HCT116 (cell line): ENCODE results near the gene SLC27A3. TPM values are rescaled to one million over a fixed set of nuclear protein-coding genes. Genes with fewer than 3 reads are reported as not detected.

ENCODE experiments used
- ATAC-seq: fragments of 200-7000 bp; cut with Tn5 transposase; 2 replicates; pipeline ENCODE4 v1.9.1; 2020; ENCODE audit warnings: mild to moderate bottlenecking, moderate library complexity
- BruUV-seq: library from RNA; stranded (reverse); fragments of 400-500 nt; replicated peaks from 2 replicates; lab custom pipeline; 2021; lab: Mats Ljungman, UMichigan
- CTCF ChIA-PET: fragments of 300-600 bp; sonication (Branson Sonifier 250); formaldehyde crosslinking; loops from one replicate; lab custom pipeline; 2021; ENCODE audit warnings: antibody characterized with exemption; lab: Charles Lee
- POLR2A ChIA-PET: fragments of 300-600, 350-600 bp; sonication (Branson Sonifier 250); formaldehyde crosslinking; loops from one replicate; lab custom pipeline; 2021; ENCODE audit warnings: antibody characterized with exemption; lab: Charles Lee
- RAD21 ChIA-PET, 2 experiments: fragments of 300-600 bp; sonication (Branson Sonifier 250); formaldehyde crosslinking; loops; one replicate each; lab custom pipeline; 2023; ENCODE audit warnings: low total read pairs in 2 of 2; ENCODE audit not compliant: uncharacterized antibody in 2 of 2, unreplicated experiment in 2 of 2, low non-redundant PET in 1 of 2; lab: Charles Lee
- DNase-seq: peaks from one replicate; pipeline ENCODE4 v3.0.0-alpha.2; 2010; ENCODE audit warnings: low read depth, low spot score
- H2AFZ ChIP-seq: fragments of 200-600 bp; shearing (Covaris generic), sonication (generic); 2 replicates; pipeline ENCODE4 v1.6.1; 2017; ENCODE audit warnings: low read depth, mixed run types, mixed read lengths, antibody characterized with exemption, low read length; ENCODE audit not compliant: poor library complexity, severe bottlenecking
- H3K27ac ChIP-seq: 2 replicates; pipeline ENCODE4 v1.5.1; 2012; ENCODE audit warnings: low read depth, low read length
- H3K27me3 ChIP-seq: fragments of 200-600 bp; sonication (generic); 2 replicates; pipeline ENCODE4 v1.6.1; 2016; ENCODE audit warnings: mixed run types, low read length, mixed read lengths; ENCODE audit not compliant: insufficient read depth
- H3K36me3 ChIP-seq, 2 experiments: fragments of 200-500 bp in 1 of 2; fragments of 200-600 bp in 1 of 2; sonication (Bioruptor generic) in 1 of 2; sonication (generic) in 1 of 2; 2 replicates each; pipeline versions ENCODE4 v1.5.1 to v1.6.1; 2014 to 2016; ENCODE audit warnings: low read length in 2 of 2, inconsistent platforms in 1 of 2, mixed read lengths in 1 of 2, mixed run types in 1 of 2; ENCODE audit not compliant: insufficient read depth in 2 of 2, control insufficient read depth in 1 of 2
- H3K4me1 ChIP-seq, 2 experiments: fragments of 200-600 bp in 1 of 2; sonication (generic) in 1 of 2; 2 replicates each; pipeline versions ENCODE4 v1.5.1 to v1.6.1; 2012 to 2017; ENCODE audit warnings: low read length in 2 of 2, inconsistent platforms in 1 of 2, mild to moderate bottlenecking in 1 of 2, mixed read lengths in 1 of 2, mixed run types in 1 of 2, moderate library complexity in 1 of 2; ENCODE audit not compliant: insufficient read depth in 2 of 2, control insufficient read depth in 1 of 2
- H3K4me2 ChIP-seq: fragments of 200-600 bp; sonication (generic); 2 replicates; pipeline ENCODE4 v1.6.1; 2017; ENCODE audit warnings: mixed run types, low read length, mixed read lengths
- H3K4me3 ChIP-seq, 2 experiments: fragments of 200-600 bp in 1 of 2; sonication (generic) in 1 of 2; replicated peaks in 1 of 2; 2 replicates each; pipeline ENCODE4 v1.5.1; 2011 to 2016; ENCODE audit warnings: low read length in 2 of 2, control low read depth in 1 of 2, low read depth in 1 of 2, mild to moderate bottlenecking in 1 of 2, mixed read lengths in 1 of 2, mixed run types in 1 of 2
- H3K79me2 ChIP-seq: fragments of 200-600 bp; sonication (generic); 2 replicates; pipeline ENCODE4 v1.6.1; 2017; ENCODE audit warnings: mild to moderate bottlenecking, mixed run types, low read length, moderate library complexity, mixed read lengths; ENCODE audit not compliant: insufficient read depth
- H3K9ac ChIP-seq: fragments of 200-600 bp; sonication (generic); 2 replicates; pipeline ENCODE4 v1.6.1; 2016; ENCODE audit warnings: low read length, mixed read lengths
- H3K9me2 ChIP-seq: fragments of 200-600 bp; sonication (generic), shearing (Covaris generic); 2 replicates; pipeline ENCODE4 v1.6.1; 2017; ENCODE audit warnings: mixed run types, mild to moderate bottlenecking, moderate library complexity; ENCODE audit not compliant: insufficient read depth
- H3K9me3 ChIP-seq, 2 experiments: fragments of 200-500 bp in 1 of 2; fragments of 200-600 bp in 1 of 2; sonication (Bioruptor generic) in 1 of 2; sonication (generic) in 1 of 2; 2 replicates each; pipeline ENCODE4 v1.6.1; 2014 to 2017; ENCODE audit warnings: low read length in 2 of 2, mixed read lengths in 2 of 2, inconsistent platforms in 1 of 2, low read depth in 1 of 2, mild to moderate bottlenecking in 1 of 2, mixed run types in 1 of 2, moderate library complexity in 1 of 2; ENCODE audit not compliant: control insufficient read depth in 1 of 2, insufficient read depth in 1 of 2
- H4K20me1 ChIP-seq: fragments of 200-600 bp; sonication (generic), shearing (Covaris generic); 2 replicates; pipeline ENCODE4 v1.6.1; 2017; ENCODE audit warnings: mixed run types, mild to moderate bottlenecking, moderate library complexity; ENCODE audit not compliant: insufficient read depth
- CBX3 ChIP-seq: IDR thresholded peaks from 2 replicates; pipeline ENCODE4 v1.6.1; 2012; ENCODE audit warnings: low read depth
- CEBPB ChIP-seq: IDR thresholded peaks from 2 replicates; pipeline ENCODE4 v1.6.1; 2012; ENCODE audit warnings: low read depth
- EZH2 ChIP-seq: fragments of 200-600 bp; sonication (generic); IDR thresholded peaks from 2 replicates; pipeline ENCODE4 v1.6.1; 2017; ENCODE audit warnings: antibody characterized with exemption, mixed run types
- JUND ChIP-seq: IDR thresholded peaks from 2 replicates; pipeline ENCODE4 v1.6.1; 2012
- POLR2A ChIP-seq: IDR thresholded peaks from 2 replicates; pipeline ENCODE4 v1.7.0; 2011; ENCODE audit warnings: borderline replicate concordance; ENCODE audit not compliant: insufficient read depth, insufficient read length; ENCODE audit errors: extremely low read depth
- POLR2AphosphoS5 ChIP-seq: IDR thresholded peaks from 2 replicates; pipeline ENCODE4 v1.6.1; 2011; ENCODE audit warnings: mild to moderate bottlenecking, low read depth, low read length, moderate library complexity
- RAD21 ChIP-seq: IDR thresholded peaks from 2 replicates; pipeline ENCODE4 v1.6.1; 2012; ENCODE audit warnings: low read depth, mild to moderate bottlenecking
- SRF ChIP-seq: IDR thresholded peaks from 2 replicates; pipeline ENCODE4 v1.6.1; 2012; ENCODE audit warnings: low read depth
- YY1 ChIP-seq: IDR thresholded peaks from 2 replicates; pipeline ENCODE4 v1.6.1; 2011; ENCODE audit warnings: low read length, low read depth, moderate library complexity, mild to moderate bottlenecking; ENCODE audit not compliant: insufficient replicate concordance; ENCODE audit errors: extremely low read depth
- ZNF274 ChIP-seq: fragments of 200-500 bp; sonication (Bioruptor generic); IDR thresholded peaks from 2 replicates; pipeline ENCODE4 v1.6.1; 2014; ENCODE audit warnings: mild to moderate bottlenecking, low read depth, low read length, inconsistent platforms
- intact Hi-C: fragments of 100-400 bp; cut with micrococcal nuclease; formaldehyde crosslinking; loops from 2 replicates; pipeline ENCODE4 v1.10.0; 2022
- total RNA-seq: library from RNA; stranded (reverse); gene quantifications from one replicate; pipeline ENCODE4 v1.2.1, GENCODE V29; 2021; ENCODE audit not compliant: unreplicated experiment
- TF ChIP-seq, protein P1 (sequence below): IDR thresholded peaks from 2 replicates; pipeline ENCODE4 v1.6.1; 2011; ENCODE audit warnings: mild to moderate bottlenecking, low read length, moderate library complexity; ENCODE audit not compliant: insufficient replicate concordance; ENCODE audit errors: extremely low read depth
- TF ChIP-seq, protein P2 (sequence below): IDR thresholded peaks from 2 replicates; pipeline ENCODE4 v1.6.1; 2012
- TF ChIP-seq, protein P3 (sequence below): IDR thresholded peaks from 2 replicates; pipeline ENCODE4 v1.6.1; 2012; ENCODE audit warnings: low read depth
- TF ChIP-seq, protein P4 (sequence below): IDR thresholded peaks from 2 replicates; pipeline ENCODE4 v1.6.1; 2012
- TF ChIP-seq, protein P5 (sequence below), 3 experiments: fragments of 200-600 bp in 1 of 3; sonication (generic) in 1 of 3; IDR thresholded peaks in 2 of 3; conservative IDR thresholded peaks in 1 of 3; 2 replicates each; pipeline ENCODE4 v1.5.1; 2012 to 2017; ENCODE audit warnings: low read depth in 2 of 3, low read length in 2 of 3, antibody characterized with exemption in 1 of 3, borderline replicate concordance in 1 of 3, control low read depth in 1 of 3, mild to moderate bottlenecking in 1 of 3, mixed read lengths in 1 of 3, mixed run types in 1 of 3, moderate library complexity in 1 of 3; ENCODE audit not compliant: insufficient read depth in 1 of 3

Gene SLC27A3
- total RNA-seq, 1 experiment from 2014 or later, result 14.3 TPM

DNA sequence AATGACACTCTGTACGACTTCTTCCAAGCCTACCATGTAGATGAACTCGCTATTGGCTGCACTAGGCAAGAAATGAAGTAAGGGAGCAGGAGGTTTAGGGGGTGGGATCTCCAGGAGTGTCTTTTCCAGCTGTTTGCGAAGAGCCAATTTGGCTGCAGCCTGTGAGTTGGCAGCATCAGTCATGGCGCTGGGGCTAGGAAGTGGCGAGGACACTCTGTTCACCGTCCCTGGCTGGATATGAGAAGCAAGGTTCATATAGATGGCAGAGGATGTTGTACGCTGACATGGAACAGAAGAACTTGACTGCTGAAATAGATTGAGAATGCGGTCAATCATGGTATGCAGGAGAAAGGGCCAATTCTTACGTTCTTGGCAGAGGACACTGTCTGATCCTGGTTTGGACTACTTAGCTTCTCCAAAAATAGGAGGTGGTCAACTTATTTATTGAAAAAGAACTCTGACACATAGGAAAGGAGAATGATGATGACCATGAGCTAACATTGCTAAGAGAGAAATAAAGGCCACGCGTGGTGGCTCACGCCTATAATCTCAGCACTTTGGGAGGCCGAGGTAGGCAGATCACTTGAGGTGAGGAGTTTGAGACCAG, 41.2 kb downstream of the SLC27A3 start:
- Histone ChIP-seq H3K4me2 (no peak overlapping the region), H3K9me2 (no peaks in the 10 kb centered on the region), H3K4me3 (no peak overlapping the region), H3K9ac (no peak overlapping the region), H3K79me2 (no peaks in the 10 kb centered on the region), H2AFZ (no peak overlapping the region), H3K4me1 (no peaks in the 10 kb centered on the region), H3K9me3 (no peaks in the 10 kb centered on the region), H3K36me3 (peaks cover 20 to 49% of the 10 kb centered on the region in 2 experiments), H3K27me3 (no peaks in the 10 kb centered on the region), H3K27ac (no peak overlapping the region), H4K20me1 (no peaks in the 10 kb centered on the region)
- ChIA-PET CTCF (no interaction called here), POLR2A (interaction anchor here (0.8 kb wide), 1 partner anchor 174 kb away, joined by 4 read pairs; the partner anchor contains the start of gene RPS27), RAD21 (no interaction called here)
- DNase-seq (no peak), ATAC-seq (no peak)
- intact Hi-C loops, result no loop called here
- TF ChIP-seq JUND (no peak), CEBPB (no peak), POLR2A (no peak), RAD21 (no peak), ZNF274 (no peak), SRF (no peak), CBX3 (no peak), EZH2 (no peak), POLR2AphosphoS5 (no peak), YY1 (no peak)
- TF ChIP-seq, protein P1, sequence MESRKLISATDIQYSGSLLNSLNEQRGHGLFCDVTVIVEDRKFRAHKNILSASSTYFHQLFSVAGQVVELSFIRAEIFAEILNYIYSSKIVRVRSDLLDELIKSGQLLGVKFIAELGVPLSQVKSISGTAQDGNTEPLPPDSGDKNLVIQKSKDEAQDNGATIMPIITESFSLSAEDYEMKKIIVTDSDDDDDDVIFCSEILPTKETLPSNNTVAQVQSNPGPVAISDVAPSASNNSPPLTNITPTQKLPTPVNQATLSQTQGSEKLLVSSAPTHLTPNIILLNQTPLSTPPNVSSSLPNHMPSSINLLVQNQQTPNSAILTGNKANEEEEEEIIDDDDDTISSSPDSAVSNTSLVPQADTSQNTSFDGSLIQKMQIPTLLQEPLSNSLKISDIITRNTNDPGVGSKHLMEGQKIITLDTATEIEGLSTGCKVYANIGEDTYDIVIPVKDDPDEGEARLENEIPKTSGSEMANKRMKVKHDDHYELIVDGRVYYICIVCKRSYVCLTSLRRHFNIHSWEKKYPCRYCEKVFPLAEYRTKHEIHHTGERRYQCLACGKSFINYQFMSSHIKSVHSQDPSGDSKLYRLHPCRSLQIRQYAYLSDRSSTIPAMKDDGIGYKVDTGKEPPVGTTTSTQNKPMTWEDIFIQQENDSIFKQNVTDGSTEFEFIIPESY, result no peak
- TF ChIP-seq, protein P2, sequence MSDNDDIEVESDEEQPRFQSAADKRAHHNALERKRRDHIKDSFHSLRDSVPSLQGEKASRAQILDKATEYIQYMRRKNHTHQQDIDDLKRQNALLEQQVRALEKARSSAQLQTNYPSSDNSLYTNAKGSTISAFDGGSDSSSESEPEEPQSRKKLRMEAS, result no peak
- TF ChIP-seq, protein P3, sequence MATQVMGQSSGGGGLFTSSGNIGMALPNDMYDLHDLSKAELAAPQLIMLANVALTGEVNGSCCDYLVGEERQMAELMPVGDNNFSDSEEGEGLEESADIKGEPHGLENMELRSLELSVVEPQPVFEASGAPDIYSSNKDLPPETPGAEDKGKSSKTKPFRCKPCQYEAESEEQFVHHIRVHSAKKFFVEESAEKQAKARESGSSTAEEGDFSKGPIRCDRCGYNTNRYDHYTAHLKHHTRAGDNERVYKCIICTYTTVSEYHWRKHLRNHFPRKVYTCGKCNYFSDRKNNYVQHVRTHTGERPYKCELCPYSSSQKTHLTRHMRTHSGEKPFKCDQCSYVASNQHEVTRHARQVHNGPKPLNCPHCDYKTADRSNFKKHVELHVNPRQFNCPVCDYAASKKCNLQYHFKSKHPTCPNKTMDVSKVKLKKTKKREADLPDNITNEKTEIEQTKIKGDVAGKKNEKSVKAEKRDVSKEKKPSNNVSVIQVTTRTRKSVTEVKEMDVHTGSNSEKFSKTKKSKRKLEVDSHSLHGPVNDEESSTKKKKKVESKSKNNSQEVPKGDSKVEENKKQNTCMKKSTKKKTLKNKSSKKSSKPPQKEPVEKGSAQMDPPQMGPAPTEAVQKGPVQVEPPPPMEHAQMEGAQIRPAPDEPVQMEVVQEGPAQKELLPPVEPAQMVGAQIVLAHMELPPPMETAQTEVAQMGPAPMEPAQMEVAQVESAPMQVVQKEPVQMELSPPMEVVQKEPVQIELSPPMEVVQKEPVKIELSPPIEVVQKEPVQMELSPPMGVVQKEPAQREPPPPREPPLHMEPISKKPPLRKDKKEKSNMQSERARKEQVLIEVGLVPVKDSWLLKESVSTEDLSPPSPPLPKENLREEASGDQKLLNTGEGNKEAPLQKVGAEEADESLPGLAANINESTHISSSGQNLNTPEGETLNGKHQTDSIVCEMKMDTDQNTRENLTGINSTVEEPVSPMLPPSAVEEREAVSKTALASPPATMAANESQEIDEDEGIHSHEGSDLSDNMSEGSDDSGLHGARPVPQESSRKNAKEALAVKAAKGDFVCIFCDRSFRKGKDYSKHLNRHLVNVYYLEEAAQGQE, result no peak
- TF ChIP-seq, protein P4, sequence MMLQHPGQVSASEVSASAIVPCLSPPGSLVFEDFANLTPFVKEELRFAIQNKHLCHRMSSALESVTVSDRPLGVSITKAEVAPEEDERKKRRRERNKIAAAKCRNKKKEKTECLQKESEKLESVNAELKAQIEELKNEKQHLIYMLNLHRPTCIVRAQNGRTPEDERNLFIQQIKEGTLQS, result no peak
- TF ChIP-seq, protein P5, sequence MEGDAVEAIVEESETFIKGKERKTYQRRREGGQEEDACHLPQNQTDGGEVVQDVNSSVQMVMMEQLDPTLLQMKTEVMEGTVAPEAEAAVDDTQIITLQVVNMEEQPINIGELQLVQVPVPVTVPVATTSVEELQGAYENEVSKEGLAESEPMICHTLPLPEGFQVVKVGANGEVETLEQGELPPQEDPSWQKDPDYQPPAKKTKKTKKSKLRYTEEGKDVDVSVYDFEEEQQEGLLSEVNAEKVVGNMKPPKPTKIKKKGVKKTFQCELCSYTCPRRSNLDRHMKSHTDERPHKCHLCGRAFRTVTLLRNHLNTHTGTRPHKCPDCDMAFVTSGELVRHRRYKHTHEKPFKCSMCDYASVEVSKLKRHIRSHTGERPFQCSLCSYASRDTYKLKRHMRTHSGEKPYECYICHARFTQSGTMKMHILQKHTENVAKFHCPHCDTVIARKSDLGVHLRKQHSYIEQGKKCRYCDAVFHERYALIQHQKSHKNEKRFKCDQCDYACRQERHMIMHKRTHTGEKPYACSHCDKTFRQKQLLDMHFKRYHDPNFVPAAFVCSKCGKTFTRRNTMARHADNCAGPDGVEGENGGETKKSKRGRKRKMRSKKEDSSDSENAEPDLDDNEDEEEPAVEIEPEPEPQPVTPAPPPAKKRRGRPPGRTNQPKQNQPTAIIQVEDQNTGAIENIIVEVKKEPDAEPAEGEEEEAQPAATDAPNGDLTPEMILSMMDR (IDR thresholded peaks at IDR 0.05 in 2 of 3, conservative IDR thresholded peaks at IDR 0.05 in 1 of 3; ENCODE audit: borderline replicate concordance in 1 of 3, insufficient read depth in 1 of 3, low read depth in 2 of 3, low read length in 2 of 3), result no peak
- BruUV-seq, result no TSS peak
